ENCODE results near the gene ABCB6.

ABCB6 gene

DNA sequence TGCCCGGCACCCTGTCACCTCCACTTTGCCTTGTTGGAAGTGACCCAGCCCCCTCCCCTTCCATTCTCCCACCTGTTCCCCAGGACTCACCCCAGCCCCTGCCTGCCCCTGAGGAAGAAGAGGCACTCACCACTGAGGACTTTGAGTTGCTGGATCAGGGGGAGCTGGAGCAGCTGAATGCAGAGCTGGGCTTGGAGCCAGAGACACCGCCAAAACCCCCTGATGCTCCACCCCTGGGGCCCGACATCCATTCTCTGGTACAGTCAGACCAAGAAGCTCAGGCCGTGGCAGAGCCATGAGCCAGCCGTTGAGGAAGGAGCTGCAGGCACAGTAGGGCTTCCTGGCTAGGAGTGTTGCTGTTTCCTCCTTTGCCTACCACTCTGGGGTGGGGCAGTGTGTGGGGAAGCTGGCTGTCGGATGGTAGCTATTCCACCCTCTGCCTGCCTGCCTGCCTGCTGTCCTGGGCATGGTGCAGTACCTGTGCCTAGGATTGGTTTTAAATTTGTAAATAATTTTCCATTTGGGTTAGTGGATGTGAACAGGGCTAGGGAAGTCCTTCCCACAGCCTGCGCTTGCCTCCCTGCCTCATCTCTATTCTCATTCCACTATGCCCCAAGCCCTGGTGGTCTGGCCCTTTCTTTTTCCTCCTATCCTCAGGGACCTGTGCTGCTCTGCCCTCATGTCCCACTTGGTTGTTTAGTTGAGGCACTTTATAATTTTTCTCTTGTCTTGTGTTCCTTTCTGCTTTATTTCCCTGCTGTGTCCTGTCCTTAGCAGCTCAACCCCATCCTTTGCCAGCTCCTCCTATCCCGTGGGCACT, 36.2 kb downstream of the ABCB6 start:
- DNase-seq = no peak

DNA sequence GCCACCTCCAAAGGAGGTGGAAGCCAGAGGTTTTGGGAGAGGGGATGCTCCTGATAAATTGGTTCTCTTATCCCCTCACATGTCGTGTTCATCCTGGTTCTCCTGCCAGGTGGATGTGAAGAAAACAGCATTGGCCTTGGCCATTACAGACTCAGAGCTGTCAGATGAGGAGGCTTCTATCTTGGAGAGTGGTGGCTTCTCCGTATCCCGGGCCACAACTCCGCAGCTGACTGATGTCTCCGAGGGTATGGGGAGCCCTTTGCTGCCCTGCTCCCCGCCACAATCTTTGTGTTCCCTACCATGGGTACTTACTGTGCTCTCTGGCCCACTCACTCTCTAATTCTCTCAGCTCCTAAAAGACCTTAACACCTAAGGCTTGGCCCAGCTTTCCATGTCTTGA, 37.2 kb downstream of the ABCB6 start:
- no peak for DNase-seq

DNA sequence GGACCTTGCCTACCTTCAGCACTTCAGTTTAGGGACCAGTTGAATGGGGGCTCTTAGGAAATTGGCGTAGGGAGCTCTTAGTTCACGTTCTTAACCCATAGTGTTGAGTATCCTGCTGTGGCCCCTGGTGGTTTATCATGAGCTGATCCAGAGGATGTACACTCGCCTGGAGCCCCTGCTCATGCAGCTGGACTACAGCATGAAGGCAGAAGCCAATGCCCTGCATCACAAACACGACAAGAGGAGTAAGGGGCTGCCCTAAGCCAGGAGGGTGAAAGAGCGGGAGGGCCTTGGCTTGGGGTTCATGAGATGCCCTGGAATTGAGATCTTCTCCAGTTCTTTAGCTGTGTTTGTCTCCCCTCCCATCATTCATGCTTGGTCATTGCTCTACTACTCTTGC, 37.8 kb downstream of the ABCB6 start:
- no peak for DNase-seq

DNA sequence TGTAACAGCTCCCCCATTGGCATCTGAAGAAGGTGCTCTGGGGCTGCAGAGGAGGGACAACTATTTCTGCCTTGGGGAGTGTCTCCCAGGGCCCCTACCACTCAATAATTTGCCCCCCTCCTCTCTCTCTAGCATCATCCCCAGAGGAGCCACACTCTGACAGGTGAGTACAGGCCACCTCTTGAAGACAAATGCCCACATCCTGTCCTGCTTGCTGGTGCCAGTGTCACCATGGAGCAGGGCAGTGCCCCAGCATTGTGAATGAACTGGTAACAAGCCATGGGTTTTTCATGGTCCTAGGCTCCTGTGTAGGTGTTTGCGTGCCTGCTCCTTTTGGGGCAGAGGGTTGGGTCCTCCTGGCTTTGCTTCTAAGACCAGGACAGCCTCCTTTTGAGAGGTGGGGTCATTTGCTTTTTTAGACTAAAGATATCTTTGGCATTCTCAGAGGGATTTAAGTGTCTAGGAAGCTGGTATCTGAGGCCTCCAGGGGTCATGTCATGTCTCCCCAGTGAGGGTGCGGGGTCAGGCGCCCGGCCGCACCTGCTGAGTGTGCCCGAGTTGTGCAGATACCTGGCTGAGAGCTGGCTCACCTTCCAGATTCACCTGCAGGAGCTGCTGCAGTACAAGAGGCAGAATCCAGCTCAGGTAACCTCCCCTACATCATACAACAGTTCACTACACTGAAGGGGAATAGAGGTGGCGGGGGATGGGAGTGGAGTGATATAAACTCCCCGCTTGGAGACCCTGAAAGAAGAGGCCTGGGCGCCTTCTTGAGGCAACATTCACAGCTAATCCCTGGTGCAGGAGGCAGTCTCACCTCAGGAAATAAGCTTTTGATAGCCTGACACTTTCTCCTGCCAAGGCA, 38.9 kb downstream of the ABCB6 start:
- no peak for DNase-seq

- no peak for DNase-seq
Measured at GRCh38 chr2:219178377-219179175, 40.2 kb downstream of the ABCB6 start.

- DNase-seq = peak; percentile 62
Measured at GRCh38 chr2:219177552-219178376, 41.0 kb downstream of the ABCB6 start, which contains the start of gene RETREG2. RETREG2 (plus strand) TSS chr2:219178275; CDS start chr2:219178353, 78 bp downstream.

DNA sequence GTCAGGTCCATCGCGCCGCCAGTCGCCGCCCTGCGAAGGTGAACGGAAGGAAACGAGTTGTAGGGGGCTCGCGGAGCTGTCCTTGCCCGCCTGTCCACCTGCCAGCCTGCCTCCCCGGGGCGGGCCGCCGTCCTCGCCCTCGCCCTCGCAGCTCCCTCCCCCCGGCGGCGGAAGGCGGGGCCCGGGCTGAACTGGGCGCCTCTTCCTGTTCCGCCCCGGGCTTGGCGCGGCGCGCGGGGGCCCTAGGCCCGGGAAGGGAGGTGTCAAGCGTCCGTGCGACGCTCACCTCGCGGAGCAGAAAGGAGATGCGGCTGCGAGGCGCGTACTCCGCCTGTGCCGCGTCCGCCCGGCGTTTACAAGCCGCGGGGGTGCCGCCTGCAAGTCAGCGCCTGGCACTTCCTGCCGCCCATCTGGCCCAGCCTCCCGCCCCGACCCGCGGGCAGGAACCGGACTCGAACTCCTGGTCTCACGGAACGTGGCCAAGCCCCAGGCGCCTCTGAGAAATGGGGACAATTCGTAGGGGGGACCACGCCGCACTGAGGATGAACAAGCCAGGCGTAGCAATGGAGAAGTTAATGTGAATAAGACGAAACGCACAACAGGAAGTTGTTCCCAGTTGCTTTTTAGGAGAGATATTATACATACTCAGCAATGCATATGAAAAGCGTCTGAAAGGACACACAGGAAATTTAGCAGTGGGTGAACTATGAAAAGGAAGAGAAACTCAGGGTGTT, 41.8 kb downstream of the ABCB6 start, which contains the start of gene CNPPD1:
TSS of gene CNPPD1 (minus strand) at position 108 of the 734 bp plus-strand sequence. CDS start at position 11, 97 bp downstream.
- DNase-seq = peak; percentile 67

DNA sequence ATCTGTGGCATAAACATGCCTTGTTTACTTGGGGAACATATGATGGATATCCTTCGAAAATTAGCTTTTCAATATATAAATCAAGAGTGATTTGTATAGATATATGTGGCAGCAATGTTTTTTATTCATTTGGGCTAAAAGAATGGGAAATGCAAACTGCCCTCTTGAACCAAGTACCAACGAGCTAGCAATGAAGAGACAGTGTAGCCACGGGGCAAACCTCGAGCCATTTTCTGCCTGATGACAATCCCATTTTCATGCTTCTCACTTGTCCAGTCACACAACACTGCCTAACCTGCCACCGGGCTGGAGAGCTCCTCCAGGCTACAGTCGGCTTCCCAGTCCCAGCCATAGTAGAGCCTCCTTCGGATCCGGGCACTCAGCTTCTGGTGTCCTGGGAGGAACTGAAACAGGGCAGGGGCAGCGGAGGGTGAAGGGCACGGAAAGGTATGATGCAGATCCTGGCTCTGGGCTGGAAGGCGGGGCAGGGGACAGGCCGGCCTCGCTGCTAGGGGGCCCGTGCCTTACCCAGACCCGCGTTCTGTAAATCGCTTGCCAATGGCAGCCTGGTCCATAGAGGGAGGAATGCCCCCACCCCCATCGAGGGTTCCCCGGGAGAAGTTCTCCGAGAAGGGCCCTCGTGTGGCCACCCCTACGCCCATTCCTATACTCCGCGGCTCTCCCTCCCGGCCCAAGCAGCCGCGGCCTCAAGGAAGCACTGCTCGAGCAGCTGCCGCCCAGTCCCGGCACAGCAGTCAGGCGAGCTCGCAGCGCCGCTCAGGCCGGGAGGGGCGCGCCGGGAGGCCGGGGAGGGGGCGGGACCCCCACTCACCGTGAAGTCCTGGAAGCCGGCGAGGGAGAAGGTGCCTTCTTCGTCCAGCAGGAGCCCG, 42.6 kb downstream of the ABCB6 start:
- DNase-seq = no peak

DNA sequence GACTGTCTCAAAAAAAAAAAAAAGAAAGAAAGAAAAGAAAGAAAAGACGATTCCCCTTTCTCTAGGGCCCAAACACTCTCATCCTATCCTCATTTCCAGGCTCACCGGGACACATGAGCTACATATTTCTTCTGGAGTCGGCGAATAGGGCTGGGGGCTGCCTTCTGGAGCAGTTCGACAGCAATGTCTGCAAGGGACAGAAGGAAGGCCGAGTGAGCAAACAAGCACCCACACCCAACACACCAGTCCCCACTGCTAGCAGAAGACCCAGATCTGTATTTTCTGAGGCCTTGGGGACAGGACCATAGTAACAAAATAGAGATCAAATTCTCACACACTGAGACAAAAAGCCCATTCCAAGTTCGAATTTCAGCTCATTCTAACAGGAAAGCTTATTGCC, 43.3 kb downstream of the ABCB6 start:
- DNase-seq = no peak

DNA sequence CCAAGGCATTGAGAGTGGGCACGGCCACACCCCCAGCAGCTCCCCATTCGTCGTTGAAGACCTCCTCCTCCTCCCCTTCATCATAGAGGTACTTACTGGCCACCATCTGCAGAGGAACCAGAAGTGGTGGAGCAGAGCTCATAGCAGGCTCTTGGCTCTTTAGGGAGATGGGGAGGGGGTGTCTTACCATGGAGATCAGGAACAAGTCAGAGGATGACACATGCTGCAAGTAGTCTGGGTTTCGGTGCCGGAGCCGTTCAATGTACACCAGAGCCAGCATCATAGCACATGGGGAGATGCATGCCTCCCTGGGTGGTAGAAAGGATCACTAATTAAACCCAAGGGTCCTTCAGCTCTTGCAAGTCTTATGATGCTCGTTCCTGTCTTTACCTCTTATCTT, 44.0 kb downstream of the ABCB6 start:
- no peak for DNase-seq

DNA sequence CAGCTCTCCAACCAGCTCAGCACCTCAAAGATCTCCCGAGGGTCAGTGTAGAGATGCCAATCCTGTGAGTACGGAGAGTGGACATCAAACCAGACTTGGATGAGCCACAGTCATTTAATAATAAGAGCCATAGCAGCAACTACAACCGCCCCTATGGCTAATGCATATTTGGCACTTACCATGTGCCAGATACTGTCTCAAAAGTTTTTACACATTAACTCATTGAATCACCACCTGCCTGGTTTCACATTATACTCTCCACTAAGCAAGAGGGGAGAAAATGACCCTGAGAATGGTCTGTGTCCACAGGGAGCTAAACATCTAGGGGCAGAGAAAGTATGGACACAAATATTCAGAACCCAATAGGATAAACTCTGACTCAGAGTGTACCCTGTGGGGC, 44.6 kb downstream of the ABCB6 start:
- no peak for DNase-seq

DNA sequence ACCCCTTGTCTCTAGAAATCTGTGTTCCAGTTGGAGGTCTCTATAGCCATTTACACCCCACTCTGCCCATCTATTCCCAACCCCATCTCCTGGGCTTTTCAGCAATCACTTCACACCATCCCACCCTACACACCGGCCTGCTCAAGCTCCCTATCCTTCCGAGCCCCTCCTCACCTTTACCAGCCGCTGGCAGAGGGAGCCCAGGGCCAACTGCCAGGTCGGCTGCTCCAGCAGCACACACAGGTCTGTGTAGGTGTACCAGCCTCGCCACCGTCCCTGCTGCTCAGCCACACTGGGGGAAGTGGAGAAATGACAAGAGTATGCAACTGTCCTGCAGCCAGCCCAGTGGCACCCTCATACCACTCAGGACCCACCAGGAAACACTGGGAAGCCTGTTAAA, 45.6 kb downstream of the ABCB6 start:
- no peak for DNase-seq

- DNase-seq = no peak
Measured at GRCh38 chr2:219172231-219173154, 46.3 kb downstream of the ABCB6 start.

DNA sequence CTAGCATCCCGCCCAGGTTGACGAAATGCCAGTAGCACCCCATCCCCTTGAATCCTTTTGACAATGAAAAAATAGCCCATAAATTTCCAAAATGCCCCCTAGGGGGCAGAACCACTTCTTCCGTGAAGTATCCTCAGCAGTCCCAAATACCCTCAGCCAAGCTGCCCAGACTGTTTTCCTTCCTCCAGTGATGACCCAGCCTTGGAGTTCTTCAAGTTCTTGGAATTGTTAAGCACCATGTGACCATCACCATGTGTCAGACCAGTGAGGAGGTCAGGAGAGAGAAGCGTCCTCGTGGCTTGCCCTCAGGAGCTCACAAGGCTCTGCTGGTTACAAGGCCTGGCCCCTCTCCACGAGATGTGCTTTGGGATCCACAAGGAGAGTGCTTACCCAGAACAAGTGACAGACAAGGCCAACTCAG, 47.5 kb downstream of the ABCB6 start:
- DNase-seq = no peak

- no peak for DNase-seq
Measured at GRCh38 chr2:219169930-219170654, 48.7 kb downstream of the ABCB6 start, which contains the start of gene SLC23A3. SLC23A3 (minus strand) TSS chr2:219170029; CDS start chr2:219169984, 45 bp downstream.

GRCh38 chr2:219168932-219169331, 49.8 kb downstream of the ABCB6 start:
- no peak for DNase-seq

- DNase-seq = no peak
Measured at GRCh38 chr2:219168526-219168925, 50.2 kb downstream of the ABCB6 start.

DNA sequence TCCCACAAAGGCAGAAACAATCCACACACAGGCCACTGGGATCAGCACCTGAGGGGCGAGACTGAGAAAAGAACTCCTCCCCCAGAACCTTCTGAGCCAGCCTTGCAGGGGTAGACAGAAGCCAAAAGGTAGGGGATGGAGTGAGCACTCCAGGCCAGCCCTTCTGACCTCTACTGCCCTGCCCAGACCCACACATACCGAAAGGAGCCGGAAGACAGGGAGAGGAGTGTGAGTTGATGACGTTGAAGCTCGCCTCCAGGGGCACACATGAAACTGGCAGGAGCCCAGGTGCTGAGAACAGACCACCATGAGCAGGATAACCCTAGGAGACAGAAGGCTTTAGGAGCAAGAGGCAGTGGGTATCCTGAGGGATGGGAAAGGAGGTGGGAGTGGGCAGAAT, 50.8 kb downstream of the ABCB6 start:
- no peak for DNase-seq
